DND-41 (cell line): Measurements from ENCODE around the gene UST.

Source experiments
- EZH2 ChIP-seq: IDR thresholded peaks from 3 replicates; pipeline ENCODE4 v1.6.1; 2012; ENCODE audit warnings: borderline replicate concordance, low read depth, mild to moderate bottlenecking, moderate library complexity, low read length, inconsistent platforms; ENCODE audit not compliant: severe bottlenecking
- TF ChIP-seq, protein P1 (sequence below): IDR thresholded peaks from 2 replicates; pipeline ENCODE4 v1.5.1; 2012; ENCODE audit warnings: borderline replicate concordance, low read length, moderate library complexity, mild to moderate bottlenecking; ENCODE audit not compliant: poor library complexity, severe bottlenecking; ENCODE audit errors: extremely low read depth

DNA sequence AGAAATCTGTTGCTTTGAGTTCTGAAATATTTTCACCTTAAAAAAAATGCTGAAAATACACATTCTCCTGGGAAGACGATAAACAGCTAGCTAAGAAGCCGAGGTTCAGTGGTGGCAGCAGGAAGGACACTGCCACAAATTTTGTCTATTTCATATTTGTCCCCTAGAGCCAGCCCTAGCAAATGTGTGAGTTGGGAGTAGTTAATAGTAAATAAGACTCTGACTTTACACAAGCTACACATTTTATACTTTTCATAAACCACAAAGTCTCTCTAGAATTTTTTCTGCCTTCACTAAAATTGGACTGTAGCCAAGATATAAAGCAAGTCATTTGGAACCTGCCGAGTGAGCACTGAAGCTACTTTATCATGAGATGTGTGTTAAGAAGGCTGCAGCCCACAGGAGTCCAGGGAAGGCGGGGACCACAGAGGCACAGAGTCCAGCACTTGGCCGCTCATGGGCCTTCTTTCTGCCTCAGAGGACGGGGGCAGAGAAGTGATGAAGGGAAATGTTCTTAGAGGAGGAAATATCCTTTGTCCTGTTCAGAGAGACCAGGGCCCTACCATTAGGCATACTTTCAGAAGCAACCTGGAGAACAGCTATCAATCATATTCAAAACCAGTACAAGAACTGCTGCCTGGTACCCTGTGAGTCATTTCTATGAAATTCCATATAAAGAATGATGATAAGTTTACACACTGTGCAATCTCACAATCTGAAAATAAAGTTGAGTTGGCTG is 329.0 kb downstream of the UST start:
- TF ChIP-seq, protein P1, sequence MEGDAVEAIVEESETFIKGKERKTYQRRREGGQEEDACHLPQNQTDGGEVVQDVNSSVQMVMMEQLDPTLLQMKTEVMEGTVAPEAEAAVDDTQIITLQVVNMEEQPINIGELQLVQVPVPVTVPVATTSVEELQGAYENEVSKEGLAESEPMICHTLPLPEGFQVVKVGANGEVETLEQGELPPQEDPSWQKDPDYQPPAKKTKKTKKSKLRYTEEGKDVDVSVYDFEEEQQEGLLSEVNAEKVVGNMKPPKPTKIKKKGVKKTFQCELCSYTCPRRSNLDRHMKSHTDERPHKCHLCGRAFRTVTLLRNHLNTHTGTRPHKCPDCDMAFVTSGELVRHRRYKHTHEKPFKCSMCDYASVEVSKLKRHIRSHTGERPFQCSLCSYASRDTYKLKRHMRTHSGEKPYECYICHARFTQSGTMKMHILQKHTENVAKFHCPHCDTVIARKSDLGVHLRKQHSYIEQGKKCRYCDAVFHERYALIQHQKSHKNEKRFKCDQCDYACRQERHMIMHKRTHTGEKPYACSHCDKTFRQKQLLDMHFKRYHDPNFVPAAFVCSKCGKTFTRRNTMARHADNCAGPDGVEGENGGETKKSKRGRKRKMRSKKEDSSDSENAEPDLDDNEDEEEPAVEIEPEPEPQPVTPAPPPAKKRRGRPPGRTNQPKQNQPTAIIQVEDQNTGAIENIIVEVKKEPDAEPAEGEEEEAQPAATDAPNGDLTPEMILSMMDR: no peak
- no peak for TF ChIP-seq EZH2
